ENCODE results near the gene ABLIM1.

ABLIM1 gene

DNA sequence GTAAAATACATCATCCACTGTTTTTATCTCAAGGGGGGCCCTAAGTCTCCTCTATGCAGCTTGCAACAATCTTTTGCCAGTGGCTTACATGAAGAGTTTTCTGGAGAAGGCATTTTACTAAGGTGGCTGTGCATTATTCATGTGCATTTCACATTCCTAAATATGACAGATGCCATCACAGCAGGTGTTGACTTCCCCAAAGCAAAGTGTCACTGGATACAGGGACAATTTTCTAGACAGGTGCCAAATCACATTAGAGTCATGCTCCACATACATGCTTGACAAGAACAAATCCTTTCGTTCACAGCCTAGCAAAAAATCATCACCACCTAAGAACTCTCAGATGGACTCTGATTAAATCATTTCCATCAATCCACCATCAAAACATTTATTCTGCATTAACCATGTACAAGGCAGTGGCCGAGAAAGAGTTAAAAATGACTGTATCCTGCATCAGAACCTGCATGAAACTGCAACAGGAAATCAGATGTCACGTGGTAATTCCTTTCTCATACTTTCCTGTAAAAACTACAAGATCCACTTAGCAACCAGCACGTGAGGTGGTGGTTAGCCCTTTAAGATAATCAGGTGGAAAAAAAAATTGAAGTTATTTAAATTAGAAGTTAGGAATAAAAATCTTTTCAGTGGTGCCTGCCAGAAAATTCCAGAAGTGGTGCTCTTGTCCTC lies 165.6 kb downstream of the ABLIM1 start:
- TF ChIP-seq CTCF (IDR thresholded peaks at IDR 0.05), result no peak
- Histone ChIP-seq H3K27ac (no peak overlapping the region), H3K4me3 (no peak overlapping the region)
- no peak for DNase-seq (ENCODE audit: low spot score)

DNA sequence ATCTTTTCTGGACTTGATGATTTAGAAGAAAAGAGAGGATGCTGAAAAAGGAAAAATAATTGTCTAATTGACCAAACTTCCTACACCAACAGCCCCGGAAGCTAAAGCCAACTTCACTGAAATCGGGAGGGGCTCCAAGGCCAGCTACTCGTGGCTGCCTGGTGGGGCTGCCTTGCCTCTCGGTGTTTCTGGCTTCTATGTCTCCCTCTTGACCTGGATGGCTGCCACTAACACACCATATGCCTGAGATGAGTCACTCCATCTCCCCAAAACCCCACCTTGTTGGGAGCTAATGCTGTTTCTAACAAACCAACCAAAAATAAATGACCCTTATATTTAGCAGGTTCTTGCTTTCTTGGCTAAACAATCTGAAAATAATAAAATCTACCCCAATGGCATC lies 166.1 kb downstream of the ABLIM1 start:
- DNase-seq (ENCODE audit: low spot score), result no peak
- no peak overlapping the region for H3K4me3 ChIP-seq
- no peak for TF ChIP-seq CTCF (IDR thresholded peaks at IDR 0.05)
- H3K27ac ChIP-seq, result peak overlapping the region in 1 of 2 donors; percentile 15

DNA sequence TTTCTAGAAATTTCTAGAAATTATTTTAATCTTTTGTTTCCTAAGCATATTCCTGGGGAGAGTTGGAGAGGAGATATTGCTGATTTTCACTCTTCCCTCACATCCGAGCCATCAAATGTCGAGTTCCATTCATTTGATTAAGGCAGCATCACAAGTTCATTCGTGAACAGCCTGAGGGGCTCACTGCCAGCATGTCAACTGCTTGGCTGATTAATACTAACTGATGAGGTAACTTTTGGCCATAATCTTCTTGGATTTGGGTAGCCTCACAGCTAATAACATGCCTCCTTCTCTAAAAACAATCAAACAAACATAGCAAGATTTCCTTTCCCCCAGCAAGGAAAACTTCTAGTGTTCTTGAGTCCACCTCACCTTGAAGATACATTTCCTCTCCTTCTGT lies 166.7 kb downstream of the ABLIM1 start:
- DNase-seq (ENCODE audit: low spot score), result no peak
- TF ChIP-seq CTCF (IDR thresholded peaks at IDR 0.05), result no peak
- no peak overlapping the region for H3K4me3 ChIP-seq
- H3K27ac ChIP-seq, result peak overlapping the region in 1 of 2 donors; percentile 15

DNA sequence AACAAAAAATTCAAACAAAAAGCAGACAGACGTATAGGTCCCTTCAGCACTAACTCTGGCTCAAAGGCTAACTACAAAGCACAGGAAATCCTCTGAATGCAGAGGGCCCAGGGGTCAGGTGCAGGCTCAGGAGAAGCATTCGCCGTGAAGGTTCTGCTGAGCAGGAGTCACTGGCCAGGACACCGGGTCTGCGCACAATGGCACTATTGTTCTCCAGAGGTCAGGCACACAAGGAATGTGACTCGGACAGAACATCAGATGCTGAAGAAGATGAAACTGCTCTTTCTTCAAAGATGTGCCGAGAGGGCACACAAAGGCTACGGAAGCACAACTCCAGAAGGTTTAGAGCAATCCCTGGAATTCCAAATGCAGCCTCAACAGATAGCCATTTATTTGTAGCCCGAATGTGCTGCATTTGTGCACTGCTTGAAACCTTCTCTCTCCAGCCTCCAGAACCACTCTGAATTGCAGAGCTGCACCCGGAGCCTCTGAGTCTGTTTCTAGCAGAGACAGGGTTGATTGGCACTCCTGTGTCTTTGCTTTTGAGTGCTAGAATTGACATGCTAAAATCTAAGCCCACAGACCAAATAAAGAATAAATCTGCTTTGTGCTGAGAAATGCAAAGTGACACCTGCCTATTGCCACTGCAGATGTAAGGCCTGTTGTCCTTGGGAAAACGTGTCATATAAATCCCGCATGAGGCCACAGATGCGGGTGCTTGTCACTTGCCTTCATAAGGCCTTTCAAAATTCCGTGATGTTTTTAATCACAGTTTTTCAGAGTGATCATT lies 168.4 kb downstream of the ABLIM1 start:
- DNase-seq (ENCODE audit: low spot score), result no peak
- Histone ChIP-seq H3K27ac (no peak overlapping the region), H3K4me3 (no peak overlapping the region)
- no peak for TF ChIP-seq CTCF (IDR thresholded peaks at IDR 0.05)

GRCh38 chr10:114487815-114488536 lies 170.1 kb downstream of the ABLIM1 start:
- no peak for TF ChIP-seq CTCF (IDR thresholded peaks at IDR 0.05)
- DNase-seq (ENCODE audit: low spot score), result no peak
- Histone ChIP-seq H3K27ac (no peak overlapping the region), H3K4me3 (no peak overlapping the region)

GRCh38 chr10:114486938-114487814 lies 170.9 kb downstream of the ABLIM1 start:
- DNase-seq (ENCODE audit: low spot score), result no peak
- H3K4me3 ChIP-seq, result no peak overlapping the region
- H3K27ac ChIP-seq, result peak overlapping the region in 1 of 2 donors; percentile 52
- TF ChIP-seq CTCF (IDR thresholded peaks at IDR 0.05), result no peak

All from coronary artery (tissue), 2 donors.